ENCODE measurements around the gene TNNI2.

DNA sequence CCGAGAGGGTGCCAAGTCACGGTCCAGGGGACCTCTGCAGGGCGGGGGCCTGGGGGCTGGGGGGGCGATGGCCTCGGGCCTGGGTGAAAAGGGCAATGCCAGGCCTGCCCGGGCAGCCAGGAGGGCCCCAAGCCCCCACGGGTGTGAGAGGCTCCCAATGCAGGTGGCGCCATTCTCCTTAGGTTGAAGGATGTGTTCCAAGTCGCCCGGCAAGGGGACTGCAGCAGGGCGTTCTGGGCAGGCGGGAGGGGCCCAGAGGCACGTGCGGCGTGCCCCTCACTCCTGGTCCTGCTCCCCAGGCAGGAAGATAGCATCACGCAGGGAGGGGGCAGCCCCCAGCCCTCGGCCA, 730 bp upstream of the TNNI2 start:
- TF ChIP-seq, protein P1, sequence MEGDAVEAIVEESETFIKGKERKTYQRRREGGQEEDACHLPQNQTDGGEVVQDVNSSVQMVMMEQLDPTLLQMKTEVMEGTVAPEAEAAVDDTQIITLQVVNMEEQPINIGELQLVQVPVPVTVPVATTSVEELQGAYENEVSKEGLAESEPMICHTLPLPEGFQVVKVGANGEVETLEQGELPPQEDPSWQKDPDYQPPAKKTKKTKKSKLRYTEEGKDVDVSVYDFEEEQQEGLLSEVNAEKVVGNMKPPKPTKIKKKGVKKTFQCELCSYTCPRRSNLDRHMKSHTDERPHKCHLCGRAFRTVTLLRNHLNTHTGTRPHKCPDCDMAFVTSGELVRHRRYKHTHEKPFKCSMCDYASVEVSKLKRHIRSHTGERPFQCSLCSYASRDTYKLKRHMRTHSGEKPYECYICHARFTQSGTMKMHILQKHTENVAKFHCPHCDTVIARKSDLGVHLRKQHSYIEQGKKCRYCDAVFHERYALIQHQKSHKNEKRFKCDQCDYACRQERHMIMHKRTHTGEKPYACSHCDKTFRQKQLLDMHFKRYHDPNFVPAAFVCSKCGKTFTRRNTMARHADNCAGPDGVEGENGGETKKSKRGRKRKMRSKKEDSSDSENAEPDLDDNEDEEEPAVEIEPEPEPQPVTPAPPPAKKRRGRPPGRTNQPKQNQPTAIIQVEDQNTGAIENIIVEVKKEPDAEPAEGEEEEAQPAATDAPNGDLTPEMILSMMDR (IDR thresholded peaks at IDR 0.05) = peak in 1 of 5 experiments; percentile 9
- TF ChIP-seq POLR2A (IDR thresholded peaks at IDR 0.05) = no peak
